Measurements from ENCODE around the gene MELTF.
A peak's percentile ranks its signal among the peaks of the same experiment; 100 is the strongest.
"Not testable (repeated sequence)": the region's sequence is repeated elsewhere in the genome, so short reads cannot be mapped to it uniquely, and the experiment has no call there.

The MELTF gene

GRCh38 chr3:197029511-197030167, at the start of gene MELTF:
MELTF (minus strand) TSS chr3:197029817; CDS start chr3:197029702, 115 bp downstream.
- peak; percentile 99 for DNase-seq (ENCODE audit: low spot score)

GRCh38 chr3:197076415-197076814, 46.8 kb upstream of the MELTF start:
- no peak for DNase-seq (ENCODE audit: low spot score)
- TF ChIP-seq CTCF (IDR thresholded peaks at IDR 0.05; ENCODE audit: extremely low read depth, missing control alignments) = no peak

More at GRCh38 chr3:197029511-197030167, at the start of gene MELTF:
- peak; percentile 58 for TF ChIP-seq CTCF (IDR thresholded peaks at IDR 0.05; ENCODE audit: extremely low read depth, missing control alignments)

GRCh38 chr3:197068077-197068476, 38.5 kb upstream of the MELTF start:
- TF ChIP-seq CTCF (IDR thresholded peaks at IDR 0.05; ENCODE audit: extremely low read depth, missing control alignments) = no peak
- DNase-seq (ENCODE audit: low spot score) = no peak

GRCh38 chr3:197064771-197065170, 35.2 kb upstream of the MELTF start:
- TF ChIP-seq CTCF (IDR thresholded peaks at IDR 0.05; ENCODE audit: extremely low read depth, missing control alignments) = no peak
- DNase-seq (ENCODE audit: low spot score) = no peak

- DNase-seq (ENCODE audit: low spot score) = no peak
These were observed 32.8 kb upstream of the MELTF start for GRCh38 chr3:197062446-197062845.

GRCh38 chr3:197051637-197052036, 22.0 kb upstream of the MELTF start:
- DNase-seq (ENCODE audit: low spot score) = not testable (repeated sequence)

More at GRCh38 chr3:197062446-197062845, 32.8 kb upstream of the MELTF start:
- no peak for TF ChIP-seq CTCF (IDR thresholded peaks at IDR 0.05; ENCODE audit: extremely low read depth, missing control alignments)

- peak; percentile 41 for DNase-seq (ENCODE audit: low spot score)
- TF ChIP-seq CTCF (IDR thresholded peaks at IDR 0.05; ENCODE audit: extremely low read depth, missing control alignments) = no peak
These were observed 20.9 kb upstream of the MELTF start for GRCh38 chr3:197050511-197050910.

- no peak for TF ChIP-seq CTCF (IDR thresholded peaks at IDR 0.05; ENCODE audit: extremely low read depth, missing control alignments)
- DNase-seq (ENCODE audit: low spot score) = no peak
These were observed 12.9 kb upstream of the MELTF start for GRCh38 chr3:197042539-197042938.

All from GM20000 (cell line).